PC-3 (cell line): Measurements from ENCODE around the gene CCL27. TPM values are rescaled to one million over a fixed set of nuclear protein-coding genes. Genes with fewer than 3 reads are reported as not detected.

Experiments used
- ATAC-seq: fragments of 200-7000 bp; cut with Tn5 transposase; 2 replicates; pipeline ENCODE4 v1.9.1; 2020; ENCODE audit warnings: mild to moderate bottlenecking, moderate library complexity
- BruUV-seq: library from RNA; stranded (reverse); fragments of 400-500 nt; replicated peaks from 2 replicates; lab custom pipeline; 2021; lab: Mats Ljungman, UMichigan
- CTCF ChIA-PET: fragments of 300-600 bp; sonication (Branson Sonifier 250); formaldehyde crosslinking; loops from one replicate; lab custom pipeline; 2022; ENCODE audit warnings: antibody characterized with exemption; lab: Charles Lee
- POLR2A ChIA-PET: fragments of 300-600 bp; sonication (Branson Sonifier 250); formaldehyde crosslinking; loops from one replicate; lab custom pipeline; 2022; ENCODE audit warnings: antibody characterized with exemption; ENCODE audit not compliant: unreplicated experiment; lab: Charles Lee
- DNase-seq: peaks from one replicate; pipeline ENCODE4 v3.0.0-alpha.2; 2015
- H2AFZ ChIP-seq: fragments of 300-600 bp; sonication (generic); 2 replicates; pipeline ENCODE4 v1.6.0; 2016; ENCODE audit warnings: antibody characterized with exemption, low read length
- H3F3A ChIP-seq: fragments of 300-600 bp; sonication (generic); one replicate; pipeline ENCODE4 v1.6.0; 2017; ENCODE audit warnings: antibody characterized with exemption, low read length, control low read depth, mild to moderate bottlenecking; ENCODE audit not compliant: unreplicated experiment
- H3K27ac ChIP-seq: fragments of 300-600 bp; sonication (generic); 2 replicates; pipeline ENCODE4 v1.5.1; 2016; ENCODE audit warnings: mild to moderate bottlenecking, low read length
- H3K27me3 ChIP-seq: fragments of 300-600 bp; sonication (generic); 2 replicates; pipeline ENCODE4 v1.6.1; 2016; ENCODE audit warnings: low read length, mixed read lengths
- H3K36me3 ChIP-seq: fragments of 300-600 bp; sonication (generic); 2 replicates; pipeline ENCODE4 v1.6.1; 2016; ENCODE audit warnings: low read depth, mixed run types, low read length, mixed read lengths
- H3K4me1 ChIP-seq: fragments of 300-600 bp; sonication (generic); 2 replicates; pipeline ENCODE4 v1.5.1; 2016; ENCODE audit warnings: low read length; ENCODE audit not compliant: insufficient read depth
- H3K4me2 ChIP-seq: fragments of 300-600 bp; sonication (generic); 2 replicates; pipeline ENCODE4 v1.6.0; 2016; ENCODE audit warnings: low read length
- H3K4me3 ChIP-seq: fragments of 300-600 bp; sonication (generic); 2 replicates; pipeline ENCODE4 v1.5.1; 2016; ENCODE audit warnings: mild to moderate bottlenecking, low read length, mixed read lengths
- H3K79me2 ChIP-seq: fragments of 300-600 bp; sonication (generic); 2 replicates; pipeline ENCODE4 v1.6.1; 2017; ENCODE audit warnings: low read length, mixed read lengths
- H3K9ac ChIP-seq: fragments of 300-600 bp; sonication (generic); 2 replicates; pipeline ENCODE4 v1.6.0; 2016; ENCODE audit warnings: mild to moderate bottlenecking, low read length
- H3K9me2 ChIP-seq: fragments of 300-600 bp; sonication (generic); replicated peaks from 2 replicates; pipeline ENCODE4 v1.6.1; 2016; ENCODE audit warnings: mixed run types, low read length, mixed read lengths
- H3K9me3 ChIP-seq: fragments of 300-600 bp; sonication (generic); 2 replicates; pipeline ENCODE4 v1.6.1; 2016; ENCODE audit warnings: low read length, mixed read lengths
- H4K20me1 ChIP-seq: fragments of 300-600 bp; sonication (generic); 2 replicates; pipeline ENCODE4 v1.6.1; 2016; ENCODE audit warnings: low read length, mixed read lengths
- EZH2 ChIP-seq: fragments of 300-600 bp; sonication (generic); IDR thresholded peaks from one replicate; pipeline ENCODE4 v1.6.1; 2017; ENCODE audit warnings: antibody characterized with exemption, mild to moderate bottlenecking, low read length; ENCODE audit not compliant: unreplicated experiment
- EZH2phosphoT487 ChIP-seq: fragments of 300-600 bp; sonication (generic); IDR thresholded peaks from 2 replicates; pipeline ENCODE4 v1.6.1; 2018; ENCODE audit warnings: mild to moderate bottlenecking, antibody characterized with exemption, low read length, borderline replicate concordance
- intact Hi-C: fragments of 100-400 bp; cut with micrococcal nuclease; formaldehyde crosslinking; loops from 2 replicates; pipeline ENCODE4 v1.9.0; 2023
- total RNA-seq: library from RNA; depleted of rRNA; stranded (reverse); fragments of >200 nt; gene quantifications from 2 replicates; pipeline ENCODE4 v1.2.3, GENCODE V29; 2014
- TF ChIP-seq, protein P1 (sequence below): fragments of 300-600 bp; sonication (generic); conservative IDR thresholded peaks from 2 replicates; pipeline ENCODE4 v1.5.1; 2017; ENCODE audit warnings: antibody characterized with exemption, low read depth, mild to moderate bottlenecking, low read length

The CCL27 gene
- total RNA-seq, 1 experiment from 2014 or later: not detected

DNA sequence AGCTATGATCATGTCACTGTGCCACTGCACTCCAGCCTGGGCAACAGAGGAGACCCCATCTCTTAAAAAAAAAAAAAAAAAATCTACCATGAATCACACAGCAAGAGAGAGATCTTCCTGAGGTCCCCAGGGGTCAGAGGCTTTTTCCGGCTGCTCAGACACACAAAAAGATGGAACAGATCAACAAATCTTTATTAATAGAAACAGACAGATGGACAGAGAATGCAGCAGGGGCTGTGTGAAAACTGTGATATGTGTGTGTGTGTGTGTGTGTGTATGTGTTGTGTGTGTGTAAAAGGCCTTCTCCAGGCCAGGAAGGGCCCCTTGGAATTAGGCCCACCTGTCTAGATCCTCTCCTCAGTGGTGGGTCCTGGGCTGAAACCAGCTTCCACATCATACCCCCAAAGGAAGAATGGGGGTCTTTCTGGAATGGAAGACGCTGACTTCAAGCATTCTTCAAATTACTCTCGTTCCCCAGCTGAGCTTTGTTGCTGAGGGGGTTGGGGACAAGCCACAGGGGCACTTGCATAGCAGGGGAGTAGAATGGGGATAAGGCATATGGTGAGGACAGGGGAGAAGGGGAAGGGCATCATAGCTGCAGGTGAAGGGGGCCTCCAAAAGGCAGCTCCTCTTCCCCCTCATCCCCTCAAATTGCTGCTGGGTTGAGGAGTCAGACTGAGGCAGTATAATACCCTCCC is 27.8 kb downstream of the CCL27 start:
- peaks cover 5% of the 10 kb centered on the region; the same call in 1 of the 2 replicates for H3K4me1 ChIP-seq
- H3K9me2 ChIP-seq: no peaks in the 10 kb centered on the region
- no peaks in the 10 kb centered on the region for H3K36me3 ChIP-seq
- ATAC-seq: no peak
- no peaks in the 10 kb centered on the region for H3K9me3 ChIP-seq
- peaks cover 25% of the 10 kb centered on the region for H3K79me2 ChIP-seq
- intact Hi-C loops: loop anchor here (1.0 kb wide), 1 partner anchor 21 kb away; no protein-coding TSS in a partner anchor
- H4K20me1 ChIP-seq: 0 out of 2 replicates have a peak, but pooled peaks cover 4% of the 10 kb centered on the region
- no peak for DNase-seq
- no peak overlapping the region for H3K4me2 ChIP-seq
- no peak overlapping the region for H3K27ac ChIP-seq
- no peak overlapping the region for H3K9ac ChIP-seq
- H2AFZ ChIP-seq: no peak overlapping the region
- no peaks in the 10 kb centered on the region for H3F3A ChIP-seq
- TF ChIP-seq EZH2: no peak
- TF ChIP-seq EZH2phosphoT487: no peak
- TF ChIP-seq, protein P1, sequence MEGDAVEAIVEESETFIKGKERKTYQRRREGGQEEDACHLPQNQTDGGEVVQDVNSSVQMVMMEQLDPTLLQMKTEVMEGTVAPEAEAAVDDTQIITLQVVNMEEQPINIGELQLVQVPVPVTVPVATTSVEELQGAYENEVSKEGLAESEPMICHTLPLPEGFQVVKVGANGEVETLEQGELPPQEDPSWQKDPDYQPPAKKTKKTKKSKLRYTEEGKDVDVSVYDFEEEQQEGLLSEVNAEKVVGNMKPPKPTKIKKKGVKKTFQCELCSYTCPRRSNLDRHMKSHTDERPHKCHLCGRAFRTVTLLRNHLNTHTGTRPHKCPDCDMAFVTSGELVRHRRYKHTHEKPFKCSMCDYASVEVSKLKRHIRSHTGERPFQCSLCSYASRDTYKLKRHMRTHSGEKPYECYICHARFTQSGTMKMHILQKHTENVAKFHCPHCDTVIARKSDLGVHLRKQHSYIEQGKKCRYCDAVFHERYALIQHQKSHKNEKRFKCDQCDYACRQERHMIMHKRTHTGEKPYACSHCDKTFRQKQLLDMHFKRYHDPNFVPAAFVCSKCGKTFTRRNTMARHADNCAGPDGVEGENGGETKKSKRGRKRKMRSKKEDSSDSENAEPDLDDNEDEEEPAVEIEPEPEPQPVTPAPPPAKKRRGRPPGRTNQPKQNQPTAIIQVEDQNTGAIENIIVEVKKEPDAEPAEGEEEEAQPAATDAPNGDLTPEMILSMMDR: no peak
- ChIA-PET CTCF (interaction anchor here (0.5 to 1.1 kb wide), 4 partner anchors 12 to 752 kb away, joined by 3 to 6 read pairs (median 4); partner anchors contain the start of gene GALT), POLR2A (no interaction called here)
- BruUV-seq: TSS peak; percentile 37
- no peak overlapping the region for H3K4me3 ChIP-seq
- 0 out of 2 replicates have a peak, but pooled peaks cover under 1% of the 10 kb centered on the region for H3K27me3 ChIP-seq

DNA sequence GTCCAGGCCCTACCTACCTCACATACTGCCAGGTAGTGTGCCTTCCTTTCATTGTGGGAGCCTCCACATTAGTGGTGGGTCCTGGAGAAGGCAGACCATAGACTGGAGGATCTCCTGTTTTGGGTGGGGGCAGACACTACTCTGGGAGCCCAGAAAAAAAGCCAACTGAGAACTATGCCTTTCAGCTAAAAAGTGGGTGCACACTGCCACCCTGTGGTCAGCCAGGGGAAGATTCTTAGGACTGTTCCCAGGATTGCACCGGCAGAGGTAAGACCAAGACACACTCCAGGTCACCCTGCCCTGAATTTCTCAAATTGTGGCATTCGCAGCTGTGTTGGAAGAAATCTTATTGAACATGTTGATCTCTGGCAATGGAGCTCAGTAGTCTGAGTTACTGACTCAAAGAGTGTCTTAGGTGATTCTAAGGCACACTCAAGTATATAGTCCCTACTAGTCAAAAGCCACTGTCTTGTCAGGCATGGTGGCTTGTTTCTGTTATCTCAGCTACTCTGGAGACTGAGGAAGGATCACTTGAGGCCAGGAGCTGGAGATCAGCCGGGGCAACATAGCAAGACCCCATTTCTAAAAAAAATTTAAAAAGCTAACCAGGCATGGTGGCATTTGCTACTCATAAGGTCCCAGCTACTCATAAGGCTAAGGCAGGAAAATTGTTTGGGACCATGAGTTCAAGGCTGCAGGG is 28.5 kb downstream of the CCL27 start:
- no peak overlapping the region for H3K9ac ChIP-seq
- no peak overlapping the region for H3K4me2 ChIP-seq
- ChIA-PET CTCF (interaction anchor here (0.5 to 1.1 kb wide), 5 partner anchors 13 to 753 kb away, joined by 3 to 6 read pairs (median 4); partner anchors contain the start of gene GALT), POLR2A (no interaction called here)
- peaks cover 5% of the 10 kb centered on the region; the same call in 1 of the 2 replicates for H3K4me1 ChIP-seq
- H3K9me3 ChIP-seq: no peaks in the 10 kb centered on the region
- H3K4me3 ChIP-seq: no peak overlapping the region
- no peak overlapping the region for H2AFZ ChIP-seq
- no TSS peak for BruUV-seq
- ATAC-seq: peak; percentile 42
- no peaks in the 10 kb centered on the region for H3F3A ChIP-seq
- H4K20me1 ChIP-seq: 0 out of 2 replicates have a peak, but pooled peaks cover 4% of the 10 kb centered on the region
- no peaks in the 10 kb centered on the region for H3K36me3 ChIP-seq
- H3K27me3 ChIP-seq: peaks cover 7% of the 10 kb centered on the region
- H3K9me2 ChIP-seq: no peaks in the 10 kb centered on the region
- TF ChIP-seq, protein P1: peak; percentile 82
- no peak for TF ChIP-seq EZH2
- TF ChIP-seq EZH2phosphoT487: no peak
- H3K27ac ChIP-seq: no peak overlapping the region
- intact Hi-C loops: loop anchor here (1.0 kb wide), 1 partner anchor 21 kb away; no protein-coding TSS in a partner anchor
- peak; percentile 56 for DNase-seq
- H3K79me2 ChIP-seq: peaks cover 25% of the 10 kb centered on the region
